Measurements from ENCODE around the gene KCNA5.
A peak's percentile ranks its signal among the peaks of the same experiment; 100 is the strongest.

The KCNA5 gene

GRCh38 chr12:5068126-5068525, 24.4 kb downstream of the KCNA5 start:
- no peak overlapping the region for H3K4me3 ChIP-seq (replicated peaks; ENCODE audit: low read depth, low read length)
- DNase-seq (ENCODE audit: low read depth): no peak
- TF ChIP-seq CTCF (IDR thresholded peaks at IDR 0.05; ENCODE audit: low read length, missing control alignments): no peak

DNA sequence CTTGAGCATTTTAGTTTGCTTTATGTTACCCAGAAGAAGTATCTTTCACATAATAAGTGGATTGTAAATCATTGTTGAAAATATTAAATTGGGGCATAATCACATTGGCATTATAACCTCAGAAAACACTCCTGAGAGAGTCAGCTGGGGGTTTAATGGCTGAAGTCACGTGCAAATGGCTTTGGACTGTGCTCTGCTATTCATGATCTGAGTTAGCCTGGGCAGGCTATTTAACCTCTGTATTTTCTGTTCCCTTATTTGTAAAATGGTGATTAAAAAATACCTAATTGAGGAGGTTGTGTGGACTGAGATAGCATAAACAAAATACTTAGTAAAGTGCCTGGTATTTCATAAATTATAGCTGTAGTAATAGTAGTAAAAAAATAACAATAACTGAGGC, 24.9 kb downstream of the KCNA5 start:
- no peak for DNase-seq (ENCODE audit: low read depth)
- H3K4me3 ChIP-seq (replicated peaks; ENCODE audit: low read depth, low read length): no peak overlapping the region
- TF ChIP-seq CTCF (IDR thresholded peaks at IDR 0.05; ENCODE audit: low read length, missing control alignments): no peak

GRCh38 chr12:5070090-5070489, 26.4 kb downstream of the KCNA5 start:
- no peak overlapping the region for H3K4me3 ChIP-seq (replicated peaks; ENCODE audit: low read depth, low read length)
- no peak for TF ChIP-seq CTCF (IDR thresholded peaks at IDR 0.05; ENCODE audit: low read length, missing control alignments)
- no peak for DNase-seq (ENCODE audit: low read depth)

- H3K4me3 ChIP-seq (replicated peaks; ENCODE audit: low read depth, low read length): no peak overlapping the region
- no peak for DNase-seq (ENCODE audit: low read depth)
- TF ChIP-seq CTCF (IDR thresholded peaks at IDR 0.05; ENCODE audit: low read length, missing control alignments): no peak
These were observed 27.8 kb downstream of the KCNA5 start for GRCh38 chr12:5071496-5071895.

DNA sequence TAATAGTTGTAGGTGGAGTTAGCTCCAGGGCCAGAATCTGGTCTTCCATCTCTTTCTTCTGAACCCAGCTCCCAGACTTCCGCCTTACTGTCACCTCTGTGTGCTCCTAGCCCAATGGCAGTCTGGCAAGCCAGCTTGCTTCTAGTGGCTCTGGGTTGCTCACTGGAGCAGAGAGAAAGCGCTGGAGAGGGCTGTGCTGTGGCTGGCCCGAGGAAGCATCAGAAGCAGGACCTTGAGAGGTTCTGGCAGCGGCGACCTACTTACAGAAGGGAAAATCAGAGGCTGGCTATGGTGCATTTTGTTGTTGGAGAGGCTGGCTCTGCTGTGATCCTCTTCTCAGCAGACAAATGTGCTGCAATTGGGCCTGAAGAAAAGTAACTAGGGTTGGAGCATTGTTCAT, 28.6 kb downstream of the KCNA5 start:
- no peak for TF ChIP-seq CTCF (IDR thresholded peaks at IDR 0.05; ENCODE audit: low read length, missing control alignments)
- H3K4me3 ChIP-seq (replicated peaks; ENCODE audit: low read depth, low read length): no peak overlapping the region
- DNase-seq (ENCODE audit: low read depth): no peak

DNA sequence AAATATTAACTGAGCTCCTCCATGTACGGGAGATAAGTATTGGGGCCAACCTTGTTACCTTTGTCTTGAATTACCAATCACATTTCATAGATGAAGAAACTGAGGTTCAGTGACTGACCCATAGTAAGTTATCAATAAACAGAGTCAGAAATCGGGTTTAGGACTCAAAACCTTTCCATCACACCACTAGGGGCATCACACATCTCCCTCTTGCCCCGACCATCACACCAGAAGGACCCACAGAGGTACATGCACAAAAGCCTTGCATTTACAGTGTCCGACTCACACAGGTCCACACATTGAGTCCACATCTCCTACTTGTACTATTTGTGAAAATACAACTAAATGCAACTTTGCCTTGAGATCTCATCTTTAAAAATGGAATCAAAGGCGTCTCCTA, 29.4 kb downstream of the KCNA5 start:
- TF ChIP-seq CTCF (IDR thresholded peaks at IDR 0.05; ENCODE audit: low read length, missing control alignments): peak; percentile 7
- no peak for DNase-seq (ENCODE audit: low read depth)
- no peak overlapping the region for H3K4me3 ChIP-seq (replicated peaks; ENCODE audit: low read depth, low read length)

- H3K4me3 ChIP-seq (replicated peaks; ENCODE audit: low read depth, low read length): no peak overlapping the region
- TF ChIP-seq CTCF (IDR thresholded peaks at IDR 0.05; ENCODE audit: low read length, missing control alignments): no peak
- DNase-seq (ENCODE audit: low read depth): peak; percentile 3
These were observed 30.2 kb downstream of the KCNA5 start for GRCh38 chr12:5073853-5074252.

Data from fibroblast of pulmonary artery (primary cell).